HG02973 (cell line): Measurements from ENCODE around the gene MOSMO.
"Not testable (repeated sequence)": the region's sequence is repeated elsewhere in the genome, so short reads cannot be mapped to it uniquely, and the experiment has no call there.

ENCODE experiments used
- ATAC-seq: cut with Tn5 transposase; IDR thresholded peaks from one replicate; pipeline ENCODE4 v1.9.1; 2021; ENCODE audit warnings: moderate library complexity; ENCODE audit not compliant: unreplicated experiment

Gene MOSMO

DNA sequence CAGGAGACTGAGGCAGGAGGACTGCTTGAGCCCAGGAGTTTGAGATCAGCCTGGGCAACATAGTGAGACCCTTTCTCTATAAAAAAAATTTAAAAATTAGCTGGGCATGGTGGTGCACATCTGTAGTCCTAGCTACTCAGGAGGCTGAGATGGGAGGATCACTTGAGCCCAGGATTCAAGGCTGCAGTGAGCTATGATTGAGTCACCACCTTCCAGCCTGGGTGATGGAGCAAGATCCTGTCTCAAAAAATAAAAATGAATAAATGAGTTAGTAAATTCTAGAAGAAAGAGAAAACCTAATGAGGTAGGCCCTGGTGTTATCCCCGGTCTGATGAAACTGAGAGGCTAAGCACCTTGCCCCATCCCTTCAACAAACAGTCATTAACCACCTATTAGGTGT is 5.9 kb upstream of the MOSMO start:
- ATAC-seq, result not testable (repeated sequence)

DNA sequence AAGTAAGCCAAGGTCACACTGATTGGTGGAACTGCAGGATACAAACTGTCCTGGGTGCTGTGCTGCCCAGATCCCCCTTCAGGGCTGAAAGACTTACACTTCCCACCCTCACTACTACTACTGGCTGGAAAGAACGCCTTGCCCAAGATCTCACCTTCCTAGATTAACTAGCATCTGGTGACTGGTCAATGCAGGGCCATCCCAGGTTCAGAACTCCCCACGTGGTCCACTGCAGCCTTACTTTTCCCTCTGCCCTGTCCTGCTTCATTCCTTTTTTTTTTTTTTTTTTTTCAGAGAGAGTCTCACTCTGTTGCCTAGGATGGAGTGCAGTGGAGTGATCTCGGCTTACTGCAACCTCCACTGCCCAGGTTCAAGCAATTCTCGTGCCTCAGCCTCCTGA is 4.7 kb upstream of the MOSMO start:
- no peak for ATAC-seq

DNA sequence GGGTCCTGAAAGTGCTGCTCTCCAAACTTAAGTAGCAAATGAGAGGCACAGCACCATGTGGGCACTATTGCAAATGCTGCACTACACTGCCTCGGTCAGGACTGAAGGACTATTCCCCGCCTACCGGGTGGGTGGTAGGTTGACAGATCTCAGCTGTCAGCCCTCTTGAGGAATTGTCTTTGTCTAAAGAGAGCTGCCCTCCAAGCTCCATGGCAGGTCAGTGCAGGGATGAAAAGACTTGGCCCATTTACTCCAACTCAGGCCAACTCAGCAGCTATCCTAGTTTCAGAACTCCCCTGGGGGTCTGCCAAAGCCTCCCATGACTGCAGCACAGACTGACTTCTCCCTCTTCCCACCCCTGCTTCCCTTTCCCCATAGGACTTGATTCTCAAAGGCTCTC is 3.6 kb upstream of the MOSMO start:
- ATAC-seq, result no peak

DNA sequence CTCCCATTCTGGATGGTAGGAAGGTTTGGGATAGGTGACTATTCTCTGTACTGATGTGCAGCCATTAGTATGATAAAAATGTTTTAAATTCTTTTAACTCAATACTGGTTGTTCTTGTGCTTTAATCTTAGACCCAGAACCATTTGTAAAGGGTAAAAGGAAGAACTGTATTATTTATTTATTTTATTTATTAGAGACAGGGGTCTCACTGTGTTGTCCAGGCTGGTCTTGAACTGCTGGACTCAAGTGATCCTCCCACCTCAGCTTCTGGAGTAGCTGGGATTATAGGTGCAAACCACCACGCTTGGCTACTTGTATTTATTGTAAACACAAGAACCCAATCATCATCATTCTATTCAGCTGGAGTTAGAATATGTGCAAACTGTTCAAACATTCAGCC is 2.2 kb upstream of the MOSMO start:
- no peak for ATAC-seq

DNA sequence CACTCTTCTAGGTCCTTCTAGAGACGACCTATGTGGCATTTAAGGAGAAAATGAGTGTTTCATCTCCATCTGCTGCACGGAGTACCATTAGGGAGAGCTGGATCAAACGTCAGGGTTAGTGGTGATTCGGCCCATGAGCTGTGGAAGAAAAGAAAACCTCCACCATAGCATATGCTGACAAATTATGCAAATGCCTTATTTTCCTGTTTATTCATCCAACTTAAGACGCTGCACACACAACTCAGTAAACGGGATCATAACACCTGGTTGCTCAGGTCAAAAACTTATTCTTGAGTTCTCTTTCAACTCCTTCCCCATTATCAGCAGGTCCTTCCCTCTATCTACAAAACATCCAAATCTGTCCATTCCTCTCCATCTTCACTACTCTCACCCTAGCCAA is 1.3 kb upstream of the MOSMO start:
- ATAC-seq, result no peak

DNA sequence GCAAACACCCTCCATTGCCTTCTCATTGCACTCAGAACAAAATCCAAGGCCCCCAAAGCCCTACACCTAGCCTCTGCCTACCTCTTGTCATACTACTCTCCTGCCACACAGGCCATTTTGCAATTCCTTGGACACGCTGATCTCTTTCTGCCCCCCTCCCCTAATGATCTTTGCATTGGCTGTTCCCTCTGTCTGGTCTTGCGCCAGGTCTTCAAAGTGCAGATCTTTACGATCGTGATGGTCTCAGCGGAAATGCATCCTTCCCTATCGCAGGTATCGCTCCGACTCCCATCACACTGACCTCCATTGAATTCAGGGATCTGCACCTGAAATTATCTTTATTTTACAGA is 777 bp upstream of the MOSMO start:
- no peak for ATAC-seq

DNA sequence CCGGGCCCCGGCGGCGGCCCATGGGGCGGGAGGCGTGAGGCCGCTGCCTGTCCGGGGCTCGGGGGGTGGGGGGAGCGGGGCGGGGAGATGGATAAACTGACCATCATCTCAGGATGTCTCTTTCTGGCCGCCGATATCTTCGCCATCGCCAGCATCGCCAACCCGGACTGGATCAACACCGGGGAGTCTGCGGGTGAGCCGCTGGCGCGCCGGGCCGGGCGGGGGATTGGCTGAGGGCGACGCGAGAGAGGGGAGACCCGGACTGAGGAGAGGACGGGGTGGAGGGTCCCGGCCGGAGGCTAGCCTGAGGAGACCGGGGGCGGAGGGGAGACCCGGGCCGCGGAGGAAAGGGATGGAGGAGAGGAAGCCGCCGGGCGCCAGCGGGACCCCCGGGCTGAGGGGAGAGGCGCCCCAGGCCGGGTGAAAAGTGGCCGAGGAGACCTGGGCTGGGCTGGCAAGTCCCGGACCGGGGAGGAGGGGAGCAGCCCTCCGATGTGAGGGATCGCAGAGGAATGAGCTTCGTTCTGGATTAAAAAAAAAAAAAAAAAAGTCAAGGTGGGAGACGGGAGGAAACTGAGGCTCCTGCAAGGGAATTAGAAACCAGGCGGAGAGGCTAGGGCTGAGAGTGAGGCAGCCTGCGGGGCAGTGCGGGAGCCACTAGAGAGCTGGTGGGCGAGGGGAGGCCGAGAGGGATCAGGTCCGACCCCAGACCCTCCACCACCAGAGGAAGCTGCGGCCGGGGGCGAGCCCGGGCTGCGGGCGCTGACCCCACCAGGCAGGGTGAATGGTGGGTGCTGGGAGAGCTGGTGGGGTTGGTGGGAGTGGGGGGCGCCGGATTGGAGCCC is 526 bp downstream of the MOSMO start:
- ATAC-seq, result no peak

DNA sequence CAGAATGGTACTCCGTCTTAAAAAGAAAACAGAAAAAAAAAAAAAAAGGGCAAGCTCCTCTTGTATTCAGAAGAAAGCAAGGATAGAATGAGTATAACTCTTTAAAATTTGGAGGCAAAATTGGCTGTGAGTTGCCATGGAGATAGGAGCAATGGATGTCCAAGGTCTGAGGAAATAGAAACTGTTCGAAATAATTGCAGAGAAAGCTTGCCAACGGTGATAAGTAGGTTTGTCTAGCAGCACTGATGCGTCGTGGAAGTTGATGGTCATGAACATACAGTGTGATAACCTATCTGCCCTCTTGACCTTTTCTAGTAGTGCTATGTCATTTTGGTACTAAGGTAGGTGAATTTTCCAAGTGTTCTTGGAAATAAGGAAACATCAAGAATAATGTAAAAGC is 3.0 kb downstream of the MOSMO start:
- ATAC-seq, result no peak

DNA sequence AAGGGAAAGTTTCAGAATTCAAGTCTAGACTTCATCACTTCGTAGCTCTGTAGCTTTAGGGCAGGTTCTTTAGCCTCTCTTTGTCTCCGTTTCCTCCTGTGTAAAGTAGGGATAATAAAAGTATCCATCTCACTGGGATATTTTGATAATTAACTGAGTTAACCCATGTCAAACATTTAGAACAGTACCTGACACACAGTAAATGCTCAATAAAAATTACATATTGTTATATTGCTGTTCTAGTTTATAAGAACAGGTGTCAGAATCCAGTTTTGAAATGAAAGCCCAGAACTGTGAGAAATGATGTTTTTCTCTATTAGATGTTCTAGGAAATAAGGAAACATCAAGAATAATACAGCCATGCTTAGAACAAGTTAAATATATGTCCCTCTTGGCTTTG is 4.3 kb downstream of the MOSMO start:
- ATAC-seq, result no peak

DNA sequence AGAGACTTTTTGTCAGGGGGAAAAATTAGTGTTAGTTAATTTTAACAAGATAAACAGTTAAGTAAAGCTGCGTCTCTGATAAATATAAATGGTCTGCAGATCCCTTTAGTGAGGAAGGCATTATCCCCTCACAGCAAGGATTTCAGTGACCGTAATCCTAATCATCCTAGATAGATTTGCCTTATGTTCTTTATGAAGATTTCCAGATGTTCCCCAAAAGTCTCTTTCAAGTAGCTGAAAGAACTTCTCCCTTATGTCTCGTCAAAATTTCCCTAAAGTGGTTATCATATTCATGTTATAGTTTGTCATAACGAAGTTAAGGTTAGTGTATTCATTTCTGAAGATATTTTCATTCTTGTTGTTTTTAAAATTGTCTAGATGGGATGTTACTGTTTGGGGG is 5.6 kb downstream of the MOSMO start:
- ATAC-seq, result no peak

DNA sequence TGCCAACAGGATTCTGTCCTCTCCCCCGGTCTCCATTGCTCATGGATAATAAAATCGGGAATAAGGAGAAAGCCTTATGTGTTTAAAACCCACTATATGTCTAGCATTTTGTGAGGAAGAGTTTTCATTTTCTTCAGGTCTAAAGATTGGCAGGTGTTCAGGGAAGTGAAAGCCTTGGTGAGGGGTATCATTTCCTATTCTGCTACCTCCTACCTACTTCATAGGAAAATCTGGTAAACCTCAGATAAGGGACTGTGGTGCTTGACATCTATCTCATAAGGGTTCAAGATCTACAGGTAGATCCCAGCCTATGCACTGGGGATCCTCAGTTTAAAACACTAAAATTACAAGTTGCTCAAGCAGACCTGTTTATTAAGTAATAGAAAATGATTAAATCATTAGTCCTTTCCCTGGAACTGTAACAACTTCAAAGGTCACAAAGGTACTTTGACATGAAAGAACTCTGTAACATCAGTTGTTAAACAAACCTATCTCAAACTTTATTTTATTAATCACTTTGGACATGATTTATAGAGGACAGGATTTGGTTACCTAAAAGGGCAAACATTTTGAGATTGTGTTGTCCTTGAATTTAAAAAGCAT is 6.5 kb downstream of the MOSMO start:
- no peak for ATAC-seq

DNA sequence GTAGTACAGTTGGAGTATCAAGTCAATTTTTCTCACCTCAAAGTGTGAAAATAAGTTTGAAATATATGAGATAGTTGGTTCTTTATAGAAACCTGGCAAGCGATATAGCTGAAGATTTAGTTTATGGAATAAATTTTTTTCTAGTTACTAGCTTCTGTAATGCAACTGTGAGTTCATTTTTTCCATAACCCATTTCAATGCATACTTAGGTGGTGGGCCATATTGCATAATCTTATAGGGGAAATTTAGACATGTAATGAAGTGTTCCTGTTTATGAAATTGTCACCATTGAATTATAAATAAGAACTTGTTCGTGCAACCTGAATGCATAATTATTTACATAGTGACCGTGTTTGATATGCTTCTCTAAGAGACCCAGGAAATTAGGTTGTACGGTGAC is 9.0 kb downstream of the MOSMO start:
- ATAC-seq, result no peak

DNA sequence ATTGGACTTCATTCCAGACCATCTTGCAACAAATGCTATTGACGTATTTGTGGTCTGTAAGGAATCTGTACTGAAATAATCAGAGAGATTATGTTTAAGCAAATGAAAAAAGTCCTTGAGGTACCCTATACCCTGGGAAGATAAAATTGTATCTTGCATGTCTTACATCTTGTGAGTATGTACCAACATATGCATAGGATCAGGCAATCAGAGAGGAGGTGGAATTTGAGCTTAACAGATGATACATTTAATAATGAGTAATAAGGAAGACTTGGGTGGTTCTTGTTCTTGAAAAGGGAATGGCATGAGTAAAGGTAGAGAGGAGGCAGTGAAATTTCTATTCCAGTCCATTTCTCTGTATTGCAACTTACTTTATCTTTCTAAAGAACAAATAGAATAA is 10.6 kb downstream of the MOSMO start:
- ATAC-seq, result no peak

DNA sequence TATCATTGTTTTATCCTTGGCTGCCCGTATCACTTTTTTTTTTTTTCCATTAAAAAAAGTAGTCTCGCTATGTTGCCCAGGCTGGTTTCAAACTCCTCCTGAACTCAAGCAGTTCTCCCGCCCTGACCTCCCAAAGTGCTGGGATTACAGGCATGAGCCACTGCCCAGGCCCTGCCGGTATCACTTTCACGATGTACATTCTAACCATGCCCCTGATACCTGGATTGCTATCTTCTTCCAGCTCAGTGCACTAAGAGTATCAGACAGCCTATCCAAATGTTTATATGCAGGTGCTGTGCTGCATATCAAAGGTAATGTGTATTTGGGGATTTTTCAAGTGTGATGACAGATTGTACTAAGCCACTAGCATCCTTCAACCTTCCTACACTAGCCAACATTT is 14.2 kb downstream of the MOSMO start:
- no peak for ATAC-seq

DNA sequence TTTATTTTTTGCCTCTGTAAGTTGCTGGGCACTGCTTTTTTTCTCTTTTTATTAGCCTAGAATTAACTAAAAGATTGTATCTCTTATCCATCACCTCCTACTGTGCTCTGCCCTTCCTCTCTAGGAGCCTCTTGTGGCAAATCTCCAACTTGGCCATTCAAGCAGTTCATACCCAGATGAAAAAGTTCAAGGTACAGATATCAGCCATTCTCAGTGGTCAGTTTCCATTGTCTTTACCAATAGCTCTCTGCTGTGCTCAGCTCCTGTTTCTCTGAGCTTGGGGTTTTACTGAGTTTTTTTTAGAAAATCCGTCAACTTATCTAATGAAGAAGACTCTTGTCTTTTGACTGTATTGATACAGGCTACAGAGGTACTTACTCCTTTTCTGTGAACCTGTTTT is 15.6 kb downstream of the MOSMO start:
- no peak for ATAC-seq

DNA sequence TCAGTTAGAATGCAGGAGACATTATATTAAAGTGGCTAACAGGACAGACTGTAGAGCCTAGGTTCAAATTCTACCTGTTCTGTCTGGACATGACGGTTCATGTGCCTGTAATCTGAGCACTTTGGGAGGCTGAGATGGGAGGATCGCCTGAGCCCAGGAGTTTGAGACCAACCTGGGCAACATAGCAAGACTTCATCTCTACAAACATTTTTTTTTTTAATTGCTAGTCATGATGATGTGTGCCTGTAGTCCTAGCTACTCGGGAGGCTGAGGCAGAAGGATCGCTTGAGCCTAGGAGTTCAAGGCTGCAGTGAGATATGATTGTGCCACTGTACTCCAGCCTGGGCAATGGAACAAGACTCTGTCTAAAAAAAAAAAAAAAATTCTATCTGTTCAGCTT is 16.9 kb downstream of the MOSMO start:
- ATAC-seq, result not testable (repeated sequence)

DNA sequence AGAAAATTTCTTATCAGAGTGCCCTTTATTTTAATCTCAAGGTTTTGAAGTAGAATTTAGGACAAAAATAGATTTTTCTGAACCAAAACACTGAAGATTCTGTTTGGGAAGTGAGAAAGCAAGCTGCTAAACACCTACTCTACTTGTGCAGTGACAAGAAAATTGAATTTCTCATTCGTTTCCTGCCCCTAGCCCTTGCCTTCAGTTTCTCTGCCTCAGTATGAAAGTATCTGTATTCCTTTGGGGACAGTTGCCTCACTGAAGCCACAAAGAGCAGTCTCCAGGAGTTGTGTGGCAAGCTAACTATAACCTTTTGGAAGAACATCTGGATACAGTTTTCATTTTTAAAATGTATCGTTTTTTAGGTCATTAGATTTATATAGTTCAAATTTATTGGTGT is 19.7 kb downstream of the MOSMO start:
- no peak for ATAC-seq

DNA sequence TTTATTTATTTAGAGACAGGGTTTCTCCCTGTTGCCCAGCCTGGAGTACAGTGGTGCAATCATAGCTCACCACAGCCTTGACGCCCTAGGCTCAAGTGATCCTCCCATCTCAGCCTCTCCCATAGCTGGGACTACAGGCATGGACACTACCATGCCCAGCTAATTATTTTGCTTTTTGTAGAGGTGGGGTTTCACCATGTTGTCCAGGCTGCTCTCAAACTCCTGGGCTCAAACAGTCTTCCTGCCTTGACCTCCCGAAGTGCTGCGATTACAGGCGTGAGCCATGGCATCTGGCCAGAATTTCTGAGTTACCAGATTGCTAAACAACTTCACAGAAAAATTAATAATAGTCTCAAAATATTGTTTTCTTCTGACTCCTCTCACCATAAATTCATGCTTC is 21.7 kb downstream of the MOSMO start:
- no peak for ATAC-seq

DNA sequence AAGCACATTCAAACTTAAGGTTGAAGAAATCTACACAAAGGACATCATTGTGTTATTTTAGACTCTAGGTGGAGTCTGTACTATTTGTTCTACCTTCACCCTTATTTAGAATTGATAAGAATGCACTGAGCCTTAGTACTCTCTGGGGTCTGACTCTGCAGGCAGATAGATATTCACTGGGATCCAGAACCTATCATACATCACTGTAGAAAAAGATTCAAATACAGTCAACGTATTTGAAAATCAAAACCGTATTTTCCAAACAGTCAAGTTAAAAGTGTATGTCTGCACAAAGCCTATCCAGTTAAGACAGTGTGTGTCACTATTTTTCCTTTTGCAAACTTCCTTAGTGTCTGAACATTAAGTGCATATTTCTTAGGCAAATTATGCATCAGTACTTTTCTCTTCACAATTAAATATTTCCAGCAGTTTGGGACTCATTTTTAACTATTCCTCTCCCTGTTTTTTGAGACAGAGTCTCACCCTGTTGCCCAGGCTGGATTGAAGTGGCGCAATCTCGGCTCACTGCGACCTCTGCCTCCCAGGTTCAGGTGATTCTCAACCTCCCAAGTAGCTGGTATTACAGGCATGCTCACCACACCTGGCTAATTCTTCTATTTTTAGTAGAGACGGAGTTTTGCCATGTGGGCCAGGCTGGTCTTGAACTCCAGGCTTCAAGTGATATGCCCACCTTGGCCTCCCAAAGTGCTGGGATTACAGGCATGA is 22.3 kb downstream of the MOSMO start:
- ATAC-seq, result no peak

DNA sequence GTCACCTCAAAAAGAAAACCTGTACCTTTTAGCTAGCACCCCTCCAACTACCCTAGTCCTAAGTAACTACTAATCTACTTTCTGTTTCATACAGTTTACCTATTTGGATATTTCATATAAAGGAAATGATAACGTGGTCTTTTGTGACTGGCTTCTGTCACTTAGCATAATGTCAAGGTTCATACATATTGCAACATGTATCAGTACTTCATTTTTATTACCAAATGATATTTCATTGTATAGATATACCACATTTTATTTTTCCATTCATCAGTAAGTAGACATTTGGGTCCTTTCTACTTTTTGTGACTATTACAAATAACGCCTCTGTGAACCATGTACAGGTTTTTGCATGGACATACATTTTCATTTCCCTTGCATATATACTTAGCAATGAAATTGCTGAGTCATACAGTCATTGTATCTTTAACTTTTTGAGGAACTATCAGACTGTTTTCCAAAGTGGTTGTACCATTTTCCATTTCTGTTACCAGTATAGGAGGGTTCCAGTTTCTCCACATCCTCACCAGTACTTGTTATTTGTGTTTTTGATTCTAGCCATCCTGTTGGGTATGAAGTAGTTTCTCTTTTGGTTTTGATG is 23.7 kb downstream of the MOSMO start:
- no peak for ATAC-seq

DNA sequence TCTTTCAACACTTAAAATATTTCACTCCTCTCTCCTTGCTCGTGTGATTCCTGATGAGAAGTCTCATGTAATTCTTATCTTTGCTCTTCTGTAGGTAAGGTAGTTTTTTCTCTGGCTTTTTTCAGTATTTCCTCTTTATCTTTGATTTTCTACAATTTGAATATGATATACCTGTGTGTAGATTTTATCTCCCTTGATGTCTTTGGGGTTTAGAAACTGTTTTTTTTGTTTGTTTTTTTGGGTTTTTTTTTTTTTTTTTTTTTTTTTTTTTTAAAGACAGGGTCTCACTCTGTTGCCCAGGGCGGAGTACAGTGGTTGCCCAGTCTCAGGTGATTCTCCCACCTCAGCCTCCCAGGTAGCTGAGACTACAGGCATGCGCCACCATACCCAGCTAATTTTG is 26.6 kb downstream of the MOSMO start:
- no peak for ATAC-seq

DNA sequence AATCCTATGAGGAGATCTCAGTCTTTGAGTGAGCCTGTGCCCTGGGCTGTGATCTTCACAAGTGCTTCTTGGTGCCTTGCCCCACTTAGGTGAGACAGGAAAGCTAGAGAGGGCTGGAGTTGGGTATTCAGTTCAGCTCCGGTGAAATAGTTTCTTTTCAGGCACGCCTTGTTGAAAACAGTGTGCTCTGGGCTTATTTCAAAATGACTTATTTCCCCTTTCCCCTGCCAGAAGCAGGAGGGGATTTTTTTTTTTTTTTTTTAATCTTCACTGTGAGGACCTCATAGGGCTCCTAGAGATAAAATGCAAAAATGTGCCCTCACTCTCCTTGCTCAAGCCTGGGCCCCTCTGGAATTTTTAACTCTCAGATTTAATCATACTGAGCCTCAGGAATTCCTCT is 27.2 kb downstream of the MOSMO start:
- no peak for ATAC-seq
